GM19452 (cell line): ENCODE measurements around the gene TP53.
A peak's percentile ranks its signal among the peaks of the same experiment; 100 is the strongest.
"Not testable (repeated sequence)": the region's sequence is repeated elsewhere in the genome, so short reads cannot be mapped to it uniquely, and the experiment has no call there.

Source experiments
- ATAC-seq: cut with Tn5 transposase; IDR thresholded peaks from one replicate; pipeline ENCODE4 v1.9.1; 2021; ENCODE audit not compliant: unreplicated experiment

The TP53 gene

GRCh38 chr17:7632492-7632894 lies 54.8 kb downstream of the TP53 start:
- no peak for ATAC-seq

DNA sequence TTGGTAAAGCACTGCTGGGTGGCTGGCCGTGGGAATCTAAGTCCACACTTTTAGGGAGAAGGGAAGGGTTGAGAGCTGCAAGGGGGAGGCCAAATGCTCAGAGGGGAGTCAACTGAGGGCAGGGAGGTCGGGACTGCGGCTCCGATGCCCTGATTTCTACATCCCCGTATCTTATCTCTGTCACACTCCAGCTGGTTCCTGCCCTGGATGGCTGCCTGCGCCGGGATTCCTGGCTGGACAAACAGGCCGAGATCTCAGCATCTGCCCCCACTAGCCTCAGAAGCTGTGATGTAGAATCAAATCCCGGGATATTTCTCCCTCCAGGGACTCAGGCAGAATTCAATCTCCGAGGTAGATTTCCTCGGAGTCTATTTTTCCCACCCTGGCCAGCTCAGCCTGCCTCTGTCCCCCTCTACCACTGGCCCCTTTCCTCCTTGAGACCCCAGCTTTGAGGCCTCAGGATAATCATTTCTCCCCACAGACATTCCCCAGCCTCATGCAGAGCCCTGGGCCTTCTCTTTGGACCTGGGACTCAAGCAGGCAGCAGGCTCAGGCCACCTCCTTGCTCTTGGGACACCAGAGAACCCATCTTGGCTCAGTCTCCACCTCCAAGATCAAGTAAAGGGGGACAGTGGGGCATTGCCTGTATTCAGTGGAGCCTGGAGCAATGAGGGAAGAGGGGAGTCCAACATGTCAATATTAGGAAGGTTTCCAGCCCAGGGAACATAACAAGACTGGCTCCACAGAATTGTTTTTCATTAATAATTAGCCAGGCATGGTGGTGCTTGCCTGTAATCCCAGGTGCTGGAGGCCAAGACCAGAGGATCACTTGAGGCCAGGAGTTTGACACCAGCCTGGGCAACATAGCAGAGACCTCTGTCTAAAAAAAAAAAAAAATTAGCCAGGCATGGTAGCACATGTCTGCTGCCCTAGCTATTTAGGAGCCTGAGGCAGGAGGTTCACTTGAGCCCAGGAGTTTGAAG lies 55.6 kb downstream of the TP53 start:
- no peak for ATAC-seq

GRCh38 chr17:7629939-7630571 lies 57.2 kb downstream of the TP53 start, which contains the start of gene SHBG:
Gene SHBG, plus strand, starts transcription at chr17:7630135. Its CDS starts 38 bp downstream, at chr17:7630173.
- ATAC-seq, result no peak

DNA sequence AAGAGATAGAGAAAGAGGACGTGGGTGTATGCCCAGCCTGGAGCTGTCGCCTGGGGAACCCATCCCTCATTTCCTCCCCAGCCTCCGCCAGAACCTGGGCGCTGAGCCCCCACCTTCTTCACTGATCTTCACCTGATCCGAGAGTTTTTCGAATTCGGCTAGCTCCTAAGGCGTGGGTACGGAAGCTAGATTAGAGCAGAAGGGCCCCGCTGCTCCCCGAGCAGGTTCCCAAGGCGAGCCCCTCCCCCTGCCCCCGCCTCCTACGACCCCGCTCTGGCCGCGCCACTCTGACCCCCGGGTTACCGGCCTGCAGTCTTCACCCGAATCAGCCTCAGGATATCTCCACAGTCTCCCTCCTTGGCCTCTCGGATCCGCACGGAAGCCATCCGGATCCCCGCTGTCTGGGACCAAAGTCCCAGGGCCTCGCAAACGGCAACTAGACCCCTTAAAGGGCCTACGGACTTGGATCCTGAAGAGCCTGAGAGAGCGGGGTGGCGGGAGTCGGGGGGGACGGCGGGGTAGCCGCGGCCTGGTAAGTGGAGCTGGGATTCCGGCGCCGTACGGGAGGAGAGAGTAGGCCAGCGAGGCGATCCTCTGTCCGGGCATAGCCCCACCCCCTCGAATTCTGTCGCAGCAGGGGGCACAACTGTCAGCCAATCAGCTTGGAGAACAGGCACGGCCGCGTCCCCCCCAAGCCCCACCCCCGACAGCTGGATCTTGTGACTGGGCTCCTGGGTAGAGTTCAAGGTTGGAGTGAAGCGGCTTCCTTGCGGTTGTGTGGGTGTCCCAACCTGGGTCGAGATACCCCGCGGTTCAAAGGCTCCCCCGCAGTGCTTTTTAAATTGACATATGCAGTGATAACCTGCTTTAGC lies 59.8 kb downstream of the TP53 start, which contains the start of gene SAT2:
TSS of gene SAT2 (minus strand) at position 572 of the 872 bp plus-strand sequence. CDS start at position 386, 186 bp downstream.
- peak; percentile 90 for ATAC-seq

GRCh38 chr17:7626956-7627249 lies 60.4 kb downstream of the TP53 start:
- ATAC-seq, result no peak

DNA sequence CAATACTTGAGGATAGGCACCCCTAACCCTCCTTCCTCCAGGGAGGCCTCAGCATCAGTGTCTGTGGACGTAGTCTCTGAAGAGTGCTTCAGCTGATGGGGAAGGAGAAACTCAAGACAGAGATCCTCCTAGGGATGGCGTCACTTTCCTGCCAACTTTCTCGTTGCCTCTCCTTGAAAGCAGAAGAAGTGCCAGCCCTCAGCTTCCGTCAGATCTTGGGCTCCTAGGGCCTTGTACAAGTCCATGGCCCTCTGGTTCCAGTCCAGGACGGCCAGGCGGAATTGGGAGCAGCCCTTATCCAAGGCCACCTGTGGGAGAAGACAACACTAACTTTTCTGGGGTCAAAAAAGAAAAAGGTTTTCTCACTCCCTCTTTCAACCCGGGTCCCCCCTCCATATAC lies 61.0 kb downstream of the TP53 start:
- ATAC-seq, result no peak

GRCh38 chr17:7625749-7626148 lies 61.5 kb downstream of the TP53 start:
- not testable (repeated sequence) for ATAC-seq

- ATAC-seq, result no peak
These were observed 63.6 kb downstream of the TP53 start for GRCh38 chr17:7623661-7624060.

GRCh38 chr17:7620835-7621234 lies 66.5 kb downstream of the TP53 start:
- no peak for ATAC-seq

GRCh38 chr17:7618608-7619007 lies 68.7 kb downstream of the TP53 start:
- ATAC-seq, result no peak
